Neural cell (in vitro differentiated cells): Measurements from ENCODE around the gene PLXNA2. TPM values are rescaled to one million over a fixed set of nuclear protein-coding genes. Genes with fewer than 3 reads are reported as not detected.

ENCODE experiments used
- H2AFZ ChIP-seq: fragments of 200-600, 300-800 bp; sonication (generic), shearing (Covaris generic); 2 replicates; pipeline ENCODE4 v1.6.0; 2014; ENCODE audit warnings: low read depth, mild to moderate bottlenecking, antibody characterized with exemption, low read length, moderate library complexity
- H3F3A ChIP-seq: fragments of 200-600 bp; shearing (Covaris generic); 2 replicates; pipeline ENCODE4 v1.6.1; 2016; ENCODE audit warnings: mild to moderate bottlenecking, moderate library complexity, mixed read lengths, antibody characterized with exemption, low read length; ENCODE audit not compliant: insufficient read depth, poor library complexity, severe bottlenecking
- H3K27ac ChIP-seq: fragments of 200-600, 300-800 bp; sonication (generic), shearing (Covaris generic); 2 replicates; pipeline ENCODE4 v1.5.1; 2014; ENCODE audit warnings: mild to moderate bottlenecking, low read length, moderate library complexity
- H3K27me3 ChIP-seq: fragments of 300-800, 200-600 bp; sonication (generic), shearing (Covaris generic); 2 replicates; pipeline ENCODE4 v1.6.0; 2014; ENCODE audit warnings: mild to moderate bottlenecking, low read depth, low read length, moderate library complexity; ENCODE audit not compliant: insufficient read depth
- H3K36me3 ChIP-seq: fragments of 300-800, 200-600 bp; sonication (generic), shearing (Covaris generic); 2 replicates; pipeline ENCODE4 v1.5.1; 2014; ENCODE audit warnings: mild to moderate bottlenecking, antibody characterized with exemption, low read length, moderate library complexity; ENCODE audit not compliant: insufficient read depth
- H3K4me2 ChIP-seq: fragments of 300-800, 200-600 bp; sonication (generic), shearing (Covaris generic); 2 replicates; pipeline ENCODE4 v1.6.0; 2014; ENCODE audit warnings: mild to moderate bottlenecking, low read length
- H3K4me3 ChIP-seq: fragments of 300-800, 200-600 bp; sonication (generic), shearing (Covaris generic); 2 replicates; pipeline ENCODE4 v1.5.1; 2014; ENCODE audit warnings: mild to moderate bottlenecking, low read length, moderate library complexity
- H3K79me2 ChIP-seq: fragments of 200-600 bp; shearing (Covaris generic); replicated peaks from 2 replicates; pipeline ENCODE4 v1.6.0; 2014; ENCODE audit warnings: mild to moderate bottlenecking, low read length, moderate library complexity; ENCODE audit not compliant: insufficient read depth
- H3K9ac ChIP-seq: fragments of 300-800, 200-600 bp; sonication (generic), shearing (Covaris generic); 2 replicates; pipeline ENCODE4 v1.6.1; 2016; ENCODE audit warnings: mild to moderate bottlenecking, low read length, mixed read lengths
- H3K9me2 ChIP-seq: fragments of 200-600 bp; shearing (Covaris generic); 2 replicates; pipeline ENCODE4 v1.6.1; 2016; ENCODE audit warnings: mild to moderate bottlenecking, low read length, mixed read lengths; ENCODE audit not compliant: insufficient read depth
- H3K9me3 ChIP-seq: fragments of 200-600, 300-800 bp; sonication (generic), shearing (Covaris generic); 2 replicates; pipeline ENCODE4 v1.6.1; 2016; ENCODE audit warnings: mild to moderate bottlenecking, mixed run types, low read length, moderate library complexity, mixed read lengths
- H4K20me1 ChIP-seq: fragments of 200-600 bp; shearing (Covaris generic); 2 replicates; pipeline ENCODE4 v1.6.1; 2016; ENCODE audit warnings: mild to moderate bottlenecking, mixed run types; ENCODE audit not compliant: insufficient read depth
- EP300 ChIP-seq: fragments of 450-650 bp; conservative IDR thresholded peaks from 2 replicates; pipeline ENCODE4 v1.6.1; 2014; ENCODE audit warnings: antibody characterized with exemption, mild to moderate bottlenecking, moderate library complexity; ENCODE audit not compliant: poor library complexity, severe bottlenecking
- EZH2 ChIP-seq: fragments of 200-600, 300-800 bp; shearing (Covaris generic), sonication (generic); IDR thresholded peaks from 2 replicates; pipeline ENCODE4 v1.6.1; 2014; ENCODE audit warnings: antibody characterized with exemption, low read length, borderline replicate concordance, mild to moderate bottlenecking; ENCODE audit not compliant: insufficient read depth, poor library complexity, severe bottlenecking
- MXI1 ChIP-seq: fragments of 450-650 bp; conservative IDR thresholded peaks from 2 replicates; pipeline ENCODE4 v1.6.1; 2014; ENCODE audit warnings: antibody characterized with exemption, mild to moderate bottlenecking; ENCODE audit not compliant: poor library complexity, severe bottlenecking
- POLR2AphosphoS5 ChIP-seq: IDR thresholded peaks from 2 replicates; pipeline ENCODE4 v1.6.1; 2012
- RAD21 ChIP-seq: fragments of 450-650 bp; conservative IDR thresholded peaks from 2 replicates; pipeline ENCODE4 v1.6.1; 2014; ENCODE audit warnings: antibody characterized with exemption, mild to moderate bottlenecking, moderate library complexity
- REST ChIP-seq: IDR thresholded peaks from 2 replicates; pipeline ENCODE4 v1.6.1; 2012; ENCODE audit warnings: borderline replicate concordance
- SMC3 ChIP-seq: fragments of 450-650 bp; conservative IDR thresholded peaks from 2 replicates; pipeline ENCODE4 v1.6.1; 2014; ENCODE audit warnings: antibody characterized with exemption, mild to moderate bottlenecking, moderate library complexity; ENCODE audit not compliant: poor library complexity
- TAF1 ChIP-seq: IDR thresholded peaks from 2 replicates; pipeline ENCODE4 v1.6.1; 2012; ENCODE audit warnings: low read depth
- polyA plus RNA-seq: library from polyadenylated mRNA; depleted of rRNA; stranded (reverse); fragments of >200 nt; gene quantifications from 2 replicates; pipeline ENCODE4 v1.2.3, GENCODE V29; 2014
- TF ChIP-seq, protein P1 (sequence below): fragments of 450-650 bp; IDR thresholded peaks from 2 replicates; pipeline ENCODE4 v1.5.1; 2014; ENCODE audit warnings: antibody characterized with exemption, mild to moderate bottlenecking, moderate library complexity; ENCODE audit not compliant: poor library complexity, severe bottlenecking

PLXNA2 gene
- polyA plus RNA-seq, 1 donor from 2014 or later, result 30.6 TPM

DNA sequence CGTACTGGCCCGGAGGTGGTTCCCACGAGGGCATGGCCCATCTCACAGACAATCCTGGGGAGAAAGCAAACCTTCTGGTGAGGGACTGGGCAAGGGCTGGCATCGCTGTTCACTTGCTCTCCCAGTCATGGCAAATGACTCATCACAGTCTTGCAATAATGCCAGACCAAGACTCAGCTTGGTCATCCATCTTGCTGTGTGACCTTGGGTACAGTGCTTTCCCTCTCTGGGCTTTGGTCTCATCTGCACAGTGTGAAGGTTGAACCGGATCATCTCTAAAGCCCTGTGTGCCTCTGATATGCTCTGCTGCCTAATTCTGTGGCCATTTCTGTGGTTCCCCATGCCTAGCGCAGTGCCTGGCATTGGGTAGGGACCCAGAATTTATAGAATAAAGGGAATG lies 189.7 kb downstream of the PLXNA2 start:
- Histone ChIP-seq H4K20me1 (no peaks in the 10 kb centered on the region), H3K36me3 (peaks cover 32% of the 10 kb centered on the region), H3K4me3 (no peak overlapping the region), H3K27ac (no peak overlapping the region), H3K4me2 (no peak overlapping the region), H3K27me3 (no peaks in the 10 kb centered on the region), H3F3A (no peaks in the 10 kb centered on the region), H3K79me2 (no peaks in the 10 kb centered on the region), H3K9ac (no peak overlapping the region), H3K9me3 (no peaks in the 10 kb centered on the region), H2AFZ (no peak overlapping the region), H3K9me2 (no peaks in the 10 kb centered on the region)
- TF ChIP-seq, protein P1, sequence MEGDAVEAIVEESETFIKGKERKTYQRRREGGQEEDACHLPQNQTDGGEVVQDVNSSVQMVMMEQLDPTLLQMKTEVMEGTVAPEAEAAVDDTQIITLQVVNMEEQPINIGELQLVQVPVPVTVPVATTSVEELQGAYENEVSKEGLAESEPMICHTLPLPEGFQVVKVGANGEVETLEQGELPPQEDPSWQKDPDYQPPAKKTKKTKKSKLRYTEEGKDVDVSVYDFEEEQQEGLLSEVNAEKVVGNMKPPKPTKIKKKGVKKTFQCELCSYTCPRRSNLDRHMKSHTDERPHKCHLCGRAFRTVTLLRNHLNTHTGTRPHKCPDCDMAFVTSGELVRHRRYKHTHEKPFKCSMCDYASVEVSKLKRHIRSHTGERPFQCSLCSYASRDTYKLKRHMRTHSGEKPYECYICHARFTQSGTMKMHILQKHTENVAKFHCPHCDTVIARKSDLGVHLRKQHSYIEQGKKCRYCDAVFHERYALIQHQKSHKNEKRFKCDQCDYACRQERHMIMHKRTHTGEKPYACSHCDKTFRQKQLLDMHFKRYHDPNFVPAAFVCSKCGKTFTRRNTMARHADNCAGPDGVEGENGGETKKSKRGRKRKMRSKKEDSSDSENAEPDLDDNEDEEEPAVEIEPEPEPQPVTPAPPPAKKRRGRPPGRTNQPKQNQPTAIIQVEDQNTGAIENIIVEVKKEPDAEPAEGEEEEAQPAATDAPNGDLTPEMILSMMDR, result no peak
- TF ChIP-seq EZH2, result no peak
- TF ChIP-seq MXI1, result no peak

DNA sequence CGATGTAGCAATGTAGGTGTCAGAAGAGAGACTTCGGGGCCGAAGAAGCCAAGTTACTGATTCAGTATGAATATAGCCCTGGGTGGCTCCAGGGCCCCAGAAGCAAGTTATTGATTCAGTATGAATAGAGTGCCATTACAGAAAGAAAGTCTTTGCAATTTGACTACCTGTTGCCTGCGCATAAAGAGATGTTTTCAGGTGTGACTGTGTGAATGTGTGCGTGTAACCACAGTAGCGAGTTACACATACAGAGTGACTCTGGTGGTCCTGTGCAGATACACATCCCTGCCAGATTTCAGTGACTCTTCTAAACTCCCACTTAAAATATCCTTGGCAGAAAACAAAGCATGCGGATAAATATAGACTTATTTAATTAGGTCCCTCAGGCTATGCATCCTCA lies 190.5 kb downstream of the PLXNA2 start:
- Histone ChIP-seq H3K79me2 (no peaks in the 10 kb centered on the region), H2AFZ (no peak overlapping the region), H3K27ac (no peak overlapping the region), H3K9ac (no peak overlapping the region), H4K20me1 (no peaks in the 10 kb centered on the region), H3K4me3 (no peak overlapping the region), H3K36me3 (peaks cover 32% of the 10 kb centered on the region), H3F3A (no peaks in the 10 kb centered on the region), H3K9me2 (no peaks in the 10 kb centered on the region), H3K27me3 (no peaks in the 10 kb centered on the region), H3K9me3 (no peaks in the 10 kb centered on the region), H3K4me2 (no peak overlapping the region)
- no peak for TF ChIP-seq MXI1
- TF ChIP-seq POLR2AphosphoS5, result no peak
- no peak for TF ChIP-seq RAD21
- TF ChIP-seq, protein P1, result no peak
- TF ChIP-seq REST, result no peak
- no peak for TF ChIP-seq TAF1
- TF ChIP-seq EP300, result no peak
- no peak for TF ChIP-seq EZH2
- no peak for TF ChIP-seq SMC3
